Measurements from ENCODE around the gene KLHDC9.
"Not testable (repeated sequence)": the region's sequence is repeated elsewhere in the genome, so short reads cannot be mapped to it uniquely, and the experiment has no call there.

Gene KLHDC9

DNA sequence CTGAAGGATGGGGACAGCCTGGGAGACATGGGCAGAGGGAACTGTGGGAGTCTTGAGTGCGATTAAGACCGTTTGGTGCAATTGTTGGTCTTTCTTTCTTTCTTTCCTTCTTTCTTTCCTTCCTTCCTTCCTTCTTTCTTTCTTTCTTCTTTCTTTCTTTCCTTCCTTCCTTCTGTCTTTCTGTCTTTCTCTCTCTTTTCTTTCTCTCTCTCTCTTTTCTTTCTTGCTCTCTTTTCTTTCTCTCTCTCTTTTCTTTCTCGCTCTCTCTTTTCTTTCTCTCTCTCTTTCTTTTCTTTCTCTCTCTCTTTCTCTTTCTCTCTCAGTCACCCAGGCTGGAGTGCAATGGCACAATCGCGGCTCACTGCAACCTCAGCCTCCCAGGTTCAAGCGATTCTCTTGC lies 2.9 kb upstream of the KLHDC9 start:
- Histone ChIP-seq H3K4me1 (ENCODE audit: insufficient read depth, low read length) (no peaks in the 10 kb centered on the region), H3K36me3 (ENCODE audit: insufficient read depth, low read length) (no peaks in the 10 kb centered on the region), H3K9me3 (ENCODE audit: control insufficient read depth, insufficient read depth, low read length) (no peaks in the 10 kb centered on the region), H3K9ac (ENCODE audit: low read depth, low read length) (no peak overlapping the region)

GRCh38 chr1:161096015-161096414 lies 2.1 kb upstream of the KLHDC9 start:
- no peaks in the 10 kb centered on the region for H3K4me1 ChIP-seq (ENCODE audit: insufficient read depth, low read length)
- H3K9ac ChIP-seq (ENCODE audit: low read depth, low read length), result no peak overlapping the region
- no peaks in the 10 kb centered on the region for H3K36me3 ChIP-seq (ENCODE audit: insufficient read depth, low read length)
- no peaks in the 10 kb centered on the region for H3K9me3 ChIP-seq (ENCODE audit: control insufficient read depth, insufficient read depth, low read length)

GRCh38 chr1:161096530-161096929 lies 1.6 kb upstream of the KLHDC9 start:
- Histone ChIP-seq H3K36me3 (ENCODE audit: insufficient read depth, low read length) (no peaks in the 10 kb centered on the region), H3K4me1 (ENCODE audit: insufficient read depth, low read length) (no peaks in the 10 kb centered on the region), H3K9ac (ENCODE audit: low read depth, low read length) (no peak overlapping the region), H3K9me3 (ENCODE audit: control insufficient read depth, insufficient read depth, low read length) (no peaks in the 10 kb centered on the region)

- no peaks in the 10 kb centered on the region for H3K36me3 ChIP-seq (ENCODE audit: insufficient read depth, low read length)
- peak overlapping the region; percentile 63; the same call in 1 of the 2 replicates for H3K9ac ChIP-seq (ENCODE audit: low read depth, low read length)
- H3K9me3 ChIP-seq (ENCODE audit: control insufficient read depth, insufficient read depth, low read length), result no peaks in the 10 kb centered on the region
- H3K4me1 ChIP-seq (ENCODE audit: insufficient read depth, low read length), result no peaks in the 10 kb centered on the region
These were observed 1.1 kb downstream of the KLHDC9 start for GRCh38 chr1:161099090-161099802.

DNA sequence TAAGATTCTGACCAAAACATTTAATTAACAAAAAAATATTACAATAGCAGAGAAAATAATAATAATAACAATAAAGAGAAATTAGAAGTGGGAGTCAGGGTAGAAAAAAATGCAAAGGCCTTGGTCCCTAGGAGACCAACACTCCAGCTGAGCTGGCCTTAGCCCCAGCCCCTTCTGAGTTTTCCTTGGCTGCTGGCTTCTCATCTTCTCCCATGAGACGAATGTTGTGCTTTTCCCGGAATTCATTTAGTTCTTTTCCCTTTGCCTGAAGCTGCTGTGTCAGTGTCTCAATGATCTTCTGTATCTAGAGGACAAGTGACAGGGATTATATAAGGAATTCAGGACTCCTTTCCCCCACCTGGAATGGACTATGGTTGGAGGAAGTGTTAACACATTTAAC lies 2.4 kb downstream of the KLHDC9 start:
- Histone ChIP-seq H3K36me3 (ENCODE audit: insufficient read depth, low read length) (no peaks in the 10 kb centered on the region), H3K9me3 (ENCODE audit: control insufficient read depth, insufficient read depth, low read length) (no peaks in the 10 kb centered on the region), H3K9ac (ENCODE audit: low read depth, low read length) (no peak overlapping the region), H3K4me1 (ENCODE audit: insufficient read depth, low read length) (no peaks in the 10 kb centered on the region)

DNA sequence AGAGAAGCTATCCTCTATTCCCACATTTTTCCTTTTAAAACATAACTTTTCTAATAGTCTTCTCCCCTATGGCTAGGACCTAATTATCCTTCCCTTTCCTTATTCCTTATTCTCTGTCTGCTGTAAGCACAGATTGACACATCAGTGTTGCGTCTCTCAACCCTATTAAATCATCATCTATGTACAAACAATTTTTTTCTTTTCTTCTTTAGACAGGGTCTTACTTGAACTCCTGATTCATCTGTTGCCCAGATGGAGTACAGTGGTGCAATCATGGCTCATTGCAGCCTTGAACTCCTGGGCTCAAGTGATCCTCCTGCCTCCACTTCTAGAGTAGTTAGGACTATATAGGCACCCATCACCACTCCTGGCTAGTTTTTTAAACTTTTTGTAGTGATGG lies 8.3 kb downstream of the KLHDC9 start:
- Histone ChIP-seq H3K4me1 (ENCODE audit: insufficient read depth, low read length) (no peaks in the 10 kb centered on the region), H3K36me3 (ENCODE audit: insufficient read depth, low read length) (no peaks in the 10 kb centered on the region; the same call in 1 of the 2 replicates), H3K9me3 (ENCODE audit: control insufficient read depth, insufficient read depth, low read length) (no peaks in the 10 kb centered on the region), H3K9ac (ENCODE audit: low read depth, low read length) (no peak overlapping the region)

GRCh38 chr1:161111117-161111516 lies 13.0 kb downstream of the KLHDC9 start:
- Histone ChIP-seq H3K9me3 (ENCODE audit: control insufficient read depth, insufficient read depth, low read length) (no peaks in the 10 kb centered on the region), H3K9ac (ENCODE audit: low read depth, low read length) (no peak overlapping the region), H3K36me3 (ENCODE audit: insufficient read depth, low read length) (no peaks in the 10 kb centered on the region), H3K4me1 (ENCODE audit: insufficient read depth, low read length) (no peaks in the 10 kb centered on the region)

DNA sequence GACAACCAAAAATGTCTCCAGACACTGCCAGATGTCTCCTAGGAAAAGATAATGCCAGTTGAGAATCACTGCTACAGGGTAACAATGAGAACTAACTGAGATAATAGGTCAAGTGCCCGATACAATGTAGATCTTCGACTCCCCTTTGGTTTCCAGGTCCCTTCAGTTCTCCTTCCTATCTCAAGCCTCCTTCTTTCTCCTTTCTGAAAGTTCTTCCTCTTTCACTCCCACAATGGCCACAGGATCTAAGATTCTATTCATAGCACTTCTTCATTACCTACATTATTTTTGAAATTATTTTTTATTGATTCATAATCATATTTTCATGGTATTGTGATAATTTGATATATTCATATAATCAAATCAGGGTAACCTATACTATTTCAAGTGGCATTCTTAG lies 13.4 kb downstream of the KLHDC9 start:
- Histone ChIP-seq H3K36me3 (ENCODE audit: insufficient read depth, low read length) (no peaks in the 10 kb centered on the region), H3K9me3 (ENCODE audit: control insufficient read depth, insufficient read depth, low read length) (no peaks in the 10 kb centered on the region), H3K4me1 (ENCODE audit: insufficient read depth, low read length) (no peaks in the 10 kb centered on the region), H3K9ac (ENCODE audit: low read depth, low read length) (no peak overlapping the region)

GRCh38 chr1:161113915-161114314 lies 15.8 kb downstream of the KLHDC9 start:
- peaks cover 1% of the 10 kb centered on the region for H3K4me1 ChIP-seq (ENCODE audit: insufficient read depth, low read length)
- H3K9ac ChIP-seq (ENCODE audit: low read depth, low read length), result no peak overlapping the region
- no peaks in the 10 kb centered on the region for H3K9me3 ChIP-seq (ENCODE audit: control insufficient read depth, insufficient read depth, low read length)
- no peaks in the 10 kb centered on the region for H3K36me3 ChIP-seq (ENCODE audit: insufficient read depth, low read length)

DNA sequence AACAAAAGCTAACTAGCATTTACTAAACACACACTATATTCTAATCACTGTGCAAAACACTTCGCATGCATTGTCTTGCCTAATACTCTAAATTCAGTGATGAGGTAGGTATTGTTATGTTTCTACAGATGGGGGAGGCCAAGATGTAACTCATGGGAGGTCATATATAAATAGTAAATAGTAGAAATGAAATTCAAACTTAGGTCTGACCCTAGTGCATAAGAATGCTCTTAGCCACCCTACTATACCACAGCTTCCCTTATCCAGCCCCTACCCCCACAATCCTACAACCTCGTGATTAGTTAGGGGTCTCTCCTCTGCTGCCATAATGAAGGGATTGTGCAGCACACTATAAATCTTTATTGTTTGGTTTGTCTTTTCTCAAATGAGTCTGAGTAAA lies 16.4 kb downstream of the KLHDC9 start:
- H3K9ac ChIP-seq (ENCODE audit: low read depth, low read length), result no peak overlapping the region
- H3K9me3 ChIP-seq (ENCODE audit: control insufficient read depth, insufficient read depth, low read length), result no peaks in the 10 kb centered on the region
- no peaks in the 10 kb centered on the region for H3K36me3 ChIP-seq (ENCODE audit: insufficient read depth, low read length)
- peaks cover 8% of the 10 kb centered on the region for H3K4me1 ChIP-seq (ENCODE audit: insufficient read depth, low read length)

GRCh38 chr1:161115132-161115711 lies 17.1 kb downstream of the KLHDC9 start:
- Histone ChIP-seq H3K4me1 (ENCODE audit: insufficient read depth, low read length) (peaks cover 12% of the 10 kb centered on the region), H3K9ac (ENCODE audit: low read depth, low read length) (no peak overlapping the region), H3K9me3 (ENCODE audit: control insufficient read depth, insufficient read depth, low read length) (no peaks in the 10 kb centered on the region), H3K36me3 (ENCODE audit: insufficient read depth, low read length) (peaks cover 5% of the 10 kb centered on the region)

DNA sequence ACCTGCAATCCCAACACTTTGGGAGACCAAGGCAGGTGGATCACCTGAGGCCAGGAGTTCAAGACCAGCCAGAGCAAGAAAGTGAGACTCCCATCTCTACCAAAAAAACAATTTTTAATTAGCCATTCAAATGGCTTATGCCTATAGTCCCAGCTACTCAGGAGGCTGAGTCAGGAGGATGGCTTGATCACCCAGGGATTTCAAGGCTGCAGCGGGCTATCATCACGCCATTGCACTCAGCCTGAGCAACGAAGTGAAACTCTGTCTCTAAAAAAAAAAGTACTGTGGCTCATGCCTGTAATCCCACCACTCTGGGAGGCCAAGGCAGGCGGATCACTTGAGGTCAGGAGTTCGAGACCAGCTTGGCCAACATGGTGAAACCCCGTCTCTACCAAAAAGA lies 17.8 kb downstream of the KLHDC9 start:
- H3K36me3 ChIP-seq (ENCODE audit: insufficient read depth, low read length), result peaks cover 12% of the 10 kb centered on the region
- H3K9me3 ChIP-seq (ENCODE audit: control insufficient read depth, insufficient read depth, low read length); H3K9ac ChIP-seq (ENCODE audit: low read depth, low read length): not testable (repeated sequence)
- peaks cover 12% of the 10 kb centered on the region for H3K4me1 ChIP-seq (ENCODE audit: insufficient read depth, low read length)

GRCh38 chr1:161117759-161118581 lies 19.8 kb downstream of the KLHDC9 start, which contains the start of the genes NIT1 and PFDN2:
TSS of gene NIT1 (plus strand) at chr1:161118105. CDS start at chr1:161118177, 72 bp downstream.
TSS of gene PFDN2 (minus strand) at chr1:161118037. CDS start at chr1:161118026, 11 bp downstream.
- peaks cover 12% of the 10 kb centered on the region for H3K4me1 ChIP-seq (ENCODE audit: insufficient read depth, low read length)

GRCh38 chr1:161119092-161119903 lies 21.1 kb downstream of the KLHDC9 start:
- peak overlapping the region; percentile 80; the same call in 1 of the 2 replicates for H3K9ac ChIP-seq (ENCODE audit: low read depth, low read length)
- peaks cover 28% of the 10 kb centered on the region for H3K36me3 ChIP-seq (ENCODE audit: insufficient read depth, low read length)
- no peaks in the 10 kb centered on the region for H3K9me3 ChIP-seq (ENCODE audit: control insufficient read depth, insufficient read depth, low read length)
- peaks cover 12% of the 10 kb centered on the region for H3K4me1 ChIP-seq (ENCODE audit: insufficient read depth, low read length)

More at GRCh38 chr1:161117759-161118581, 19.8 kb downstream of the KLHDC9 start, which contains the start of the genes NIT1 and PFDN2:
- peak within 1 kb of the TSS; percentile 80 for H3K9ac ChIP-seq (ENCODE audit: low read depth, low read length)
- peaks cover 26% of the 10 kb centered on the region for H3K36me3 ChIP-seq (ENCODE audit: insufficient read depth, low read length)
- H3K9me3 ChIP-seq (ENCODE audit: control insufficient read depth, insufficient read depth, low read length), result no peaks in the 10 kb centered on the region
